Lower lobe of right lung (tissue), 2 donors: ENCODE results near the gene RALGAPA1. TPM values are rescaled to one million over a fixed set of nuclear protein-coding genes. Genes with fewer than 3 reads are reported as not detected.
A peak's percentile ranks its signal among the peaks of the same experiment; 100 is the strongest.

Source experiments
- ATAC-seq, 2 donors: fragments of 200-7000 bp; cut with Tn5 transposase; one replicate each; pipeline ENCODE4 v1.9.1; 2020 to 2022; ENCODE audit warnings: mild to moderate bottlenecking in 2 of 2, moderate library complexity in 2 of 2
- DNase-seq: peaks from one replicate; pipeline ENCODE4 v3.0.0-alpha.2; 2020
- H3K27ac ChIP-seq: fragments of 200-600 bp; one replicate; pipeline ENCODE4 v1.8.0; 2022
- H3K27me3 ChIP-seq: fragments of 200-600 bp; one replicate; pipeline ENCODE4 v1.8.0; 2022; ENCODE audit warnings: low read depth
- H3K36me3 ChIP-seq: fragments of 200-600 bp; one replicate; pipeline ENCODE4 v1.8.0; 2022; ENCODE audit warnings: mild to moderate bottlenecking
- H3K4me1 ChIP-seq: fragments of 200-600 bp; one replicate; pipeline ENCODE4 v1.8.0; 2022
- H3K4me3 ChIP-seq: fragments of 200-600 bp; one replicate; pipeline ENCODE4 v1.8.0; 2022; ENCODE audit warnings: mild to moderate bottlenecking
- H3K9me3 ChIP-seq: fragments of 200-600 bp; one replicate; pipeline ENCODE4 v1.8.0; 2022
- CTCF ChIP-seq: fragments of 200-600 bp; IDR thresholded peaks from one replicate; pipeline ENCODE4 v1.8.0; 2022; ENCODE audit warnings: antibody characterized with exemption, mild to moderate bottlenecking
- intact Hi-C: fragments of 100-400 bp; cut with DNase I; formaldehyde crosslinking; loops from one replicate; pipeline ENCODE4 v1.11.0; 2022
- total RNA-seq: library from RNA; stranded (reverse); fragmentation: NEBNext Ultra II Directional; extraction: Animal tissue kit (Norgen Biotek cat#: 25700); gene quantifications from one replicate; pipeline ENCODE4 v1.2.1, GENCODE V29; 2021
- donor health status: DM: no; HTN: yes; CAD: no; lungs with severe emphysema.

The RALGAPA1 gene
- total RNA-seq, 1 donor from 2014 or later: 64.9 TPM

GRCh38 chr14:35808076-35808637, 938 bp downstream of the RALGAPA1 start:
- peak overlapping the region; percentile 83 for H3K4me3 ChIP-seq
- H3K36me3 ChIP-seq: no peaks in the 10 kb centered on the region
- no peak for TF ChIP-seq CTCF
- H3K27ac ChIP-seq: peak overlapping the region; percentile 90
- intact Hi-C loops: no loop called here
- H3K9me3 ChIP-seq: no peaks in the 10 kb centered on the region
- DNase-seq (no peak), ATAC-seq (peak in 1 of 2 donors; percentile 50)
- no peaks in the 10 kb centered on the region for H3K27me3 ChIP-seq
- H3K4me1 ChIP-seq: peaks cover 30% of the 10 kb centered on the region

GRCh38 chr14:35807131-35807961, 1.7 kb downstream of the RALGAPA1 start:
- H3K4me3 ChIP-seq: peak overlapping the region; percentile 83
- no peaks in the 10 kb centered on the region for H3K9me3 ChIP-seq
- H3K4me1 ChIP-seq: peaks cover 30% of the 10 kb centered on the region
- DNase-seq: no peak
- intact Hi-C loops: no loop called here
- ATAC-seq: no peak
- no peak for TF ChIP-seq CTCF
- no peak overlapping the region for H3K27ac ChIP-seq
- no peaks in the 10 kb centered on the region for H3K36me3 ChIP-seq
- H3K27me3 ChIP-seq: no peaks in the 10 kb centered on the region

GRCh38 chr14:35806006-35806907, 2.8 kb downstream of the RALGAPA1 start:
- Histone ChIP-seq H3K27ac (no peak overlapping the region), H3K9me3 (no peaks in the 10 kb centered on the region), H3K4me3 (peak overlapping the region; percentile 83), H3K36me3 (no peaks in the 10 kb centered on the region), H3K4me1 (peaks cover 30% of the 10 kb centered on the region), H3K27me3 (no peaks in the 10 kb centered on the region)
- intact Hi-C loops: no loop called here
- ATAC-seq: no peak
- no peak for TF ChIP-seq CTCF
- no peak for DNase-seq

GRCh38 chr14:35797796-35798195, 11.3 kb downstream of the RALGAPA1 start:
- no peaks in the 10 kb centered on the region for H3K36me3 ChIP-seq
- no peak for TF ChIP-seq CTCF
- H3K27me3 ChIP-seq: no peaks in the 10 kb centered on the region
- H3K4me1 ChIP-seq: no peaks in the 10 kb centered on the region
- intact Hi-C loops: no loop called here
- no peak overlapping the region for H3K27ac ChIP-seq
- DNase-seq: no peak
- ATAC-seq: no peak
- H3K9me3 ChIP-seq: no peaks in the 10 kb centered on the region
- H3K4me3 ChIP-seq: no peak overlapping the region

GRCh38 chr14:35789651-35790050, 19.4 kb downstream of the RALGAPA1 start:
- no peaks in the 10 kb centered on the region for H3K4me1 ChIP-seq
- H3K27me3 ChIP-seq: no peaks in the 10 kb centered on the region
- H3K27ac ChIP-seq: no peak overlapping the region
- H3K36me3 ChIP-seq: no peaks in the 10 kb centered on the region
- DNase-seq (no peak), ATAC-seq (no peak)
- intact Hi-C loops: no loop called here
- H3K9me3 ChIP-seq: no peaks in the 10 kb centered on the region
- no peak overlapping the region for H3K4me3 ChIP-seq
- no peak for TF ChIP-seq CTCF
